NCI-H1694 (cell line): Measurements from ENCODE around the gene FUBP1.
"Not testable (repeated sequence)": the region's sequence is repeated elsewhere in the genome, so short reads cannot be mapped to it uniquely, and the experiment has no call there.

ENCODE experiments used
- DNase-seq: peaks from one replicate; lab custom pipeline; 2025; lab: John Stamatoyannopoulos, UW

FUBP1 gene

GRCh38 chr1:77987919-77988318 is 9.0 kb upstream of the FUBP1 start:
- no peak for DNase-seq

- no peak for DNase-seq
These were observed 7.9 kb upstream of the FUBP1 start for GRCh38 chr1:77986810-77987209.

GRCh38 chr1:77984629-77985028 is 5.8 kb upstream of the FUBP1 start:
- no peak for DNase-seq

- DNase-seq, result no peak
These were observed 5.1 kb upstream of the FUBP1 start for GRCh38 chr1:77983997-77984355.

- DNase-seq, result not testable (repeated sequence)
These were observed 4.6 kb upstream of the FUBP1 start for GRCh38 chr1:77983352-77983996.

- peak; percentile 87 for DNase-seq
These were observed 441 bp downstream of the FUBP1 start for GRCh38 chr1:77978293-77978968.

GRCh38 chr1:77977989-77978292 is 931 bp downstream of the FUBP1 start:
- no peak for DNase-seq

- DNase-seq, result no peak
These were observed 2.3 kb downstream of the FUBP1 start for GRCh38 chr1:77976433-77977076.

GRCh38 chr1:77975907-77976306 is 3.0 kb downstream of the FUBP1 start:
- no peak for DNase-seq

GRCh38 chr1:77975386-77975785 is 3.5 kb downstream of the FUBP1 start:
- no peak for DNase-seq

- DNase-seq, result no peak
These were observed 6.8 kb downstream of the FUBP1 start for GRCh38 chr1:77972080-77972479.

- no peak for DNase-seq
These were observed 8.7 kb downstream of the FUBP1 start for GRCh38 chr1:77970192-77970591.

GRCh38 chr1:77966291-77966690 is 12.6 kb downstream of the FUBP1 start:
- no peak for DNase-seq

GRCh38 chr1:77961392-77961791 is 17.5 kb downstream of the FUBP1 start:
- DNase-seq, result no peak

- DNase-seq, result no peak
These were observed 20.0 kb downstream of the FUBP1 start for GRCh38 chr1:77958850-77959249.

- no peak for DNase-seq
These were observed 20.5 kb downstream of the FUBP1 start for GRCh38 chr1:77958391-77958790.

- no peak for DNase-seq
These were observed 22.4 kb downstream of the FUBP1 start for GRCh38 chr1:77956464-77956863.

- DNase-seq, result no peak
These were observed 23.2 kb downstream of the FUBP1 start for GRCh38 chr1:77955709-77956108.

- DNase-seq, result no peak
These were observed 24.4 kb downstream of the FUBP1 start for GRCh38 chr1:77954521-77954920.

GRCh38 chr1:77953907-77954306 is 25.0 kb downstream of the FUBP1 start:
- DNase-seq, result no peak

- DNase-seq, result no peak
These were observed 27.5 kb downstream of the FUBP1 start for GRCh38 chr1:77951328-77951727.

GRCh38 chr1:77950873-77951272 is 28.0 kb downstream of the FUBP1 start:
- no peak for DNase-seq

- no peak for DNase-seq
These were observed 29.9 kb downstream of the FUBP1 start for GRCh38 chr1:77948841-77949424.
